HepG2 (cell line): ENCODE data around the gene VRK3. TPM values are rescaled to one million over a fixed set of nuclear protein-coding genes. Genes with fewer than 3 reads are reported as not detected.

Source experiments
- BCLAF1 ChIP-seq: fragments of 450-650 bp; IDR thresholded peaks from 2 replicates; pipeline ENCODE4 v1.6.1; 2017; ENCODE audit warnings: mild to moderate bottlenecking
- FOXP1 ChIP-seq, 2 experiments: fragments of 450-650 bp in 1 of 2; IDR thresholded peaks; 2 replicates each; pipeline ENCODE4 v1.6.1; 2017 to 2018; ENCODE audit warnings: antibody characterized with exemption in 1 of 2
- KDM4B ChIP-seq: sonication (generic); formaldehyde crosslinking; IDR thresholded peaks from 2 replicates; pipeline ENCODE4 v1.4.0; 2020; ENCODE audit warnings: missing genetic modification reagents
- NFKB2 ChIP-seq: sonication (generic); formaldehyde crosslinking; IDR thresholded peaks from 2 replicates; pipeline ENCODE4 v1.4.0; 2020; ENCODE audit warnings: missing genetic modification reagents, borderline replicate concordance
- NFKBIZ ChIP-seq: IDR thresholded peaks from 2 replicates; pipeline ENCODE4 v1.6.1; 2018; ENCODE audit warnings: missing genetic modification reagents, missing compliant biosample characterization
- PBX2 ChIP-seq: IDR thresholded peaks from 2 replicates; pipeline ENCODE4 v1.6.1; 2016; ENCODE audit warnings: control low read depth
- PHF8 ChIP-seq: sonication (generic); formaldehyde crosslinking; IDR thresholded peaks from 2 replicates; pipeline ENCODE4 v1.5.0; 2020; ENCODE audit warnings: missing genetic modification reagents
- RELA ChIP-seq: sonication (generic); formaldehyde crosslinking; IDR thresholded peaks from 2 replicates; pipeline ENCODE4 v1.4.0; 2020; ENCODE audit warnings: missing genetic modification reagents
- SAP130 ChIP-seq: IDR thresholded peaks from 2 replicates; pipeline ENCODE4 v1.6.1; 2016; ENCODE audit warnings: low read depth
- SIX4 ChIP-seq: sonication (generic); formaldehyde crosslinking; IDR thresholded peaks from 2 replicates; pipeline ENCODE4 v1.4.0; 2020; ENCODE audit warnings: missing genetic modification reagents
- SMC3 ChIP-seq: IDR thresholded peaks from 2 replicates; pipeline ENCODE4 v1.6.1; 2011; ENCODE audit warnings: low read length, improper control_type of control experiment
- SP2 ChIP-seq: sonication (generic); formaldehyde crosslinking; IDR thresholded peaks from 2 replicates; pipeline ENCODE4 v1.5.1; 2020; ENCODE audit warnings: mild to moderate bottlenecking, missing genetic modification reagents
- ZC3H4 ChIP-seq: sonication (generic); formaldehyde crosslinking; IDR thresholded peaks from 2 replicates; pipeline ENCODE4 v1.4.0; 2020; ENCODE audit warnings: missing genetic modification reagents, borderline replicate concordance
- ZFP1 ChIP-seq: IDR thresholded peaks from 2 replicates; pipeline ENCODE4 v1.6.1; 2016
- ZNF136 ChIP-seq: sonication (generic); formaldehyde crosslinking; IDR thresholded peaks from 2 replicates; pipeline ENCODE4 v1.8.1; 2022; ENCODE audit warnings: low read depth, mild to moderate bottlenecking, moderate library complexity, missing genetic modification reagents
- ZNF160 ChIP-seq: sonication (generic); formaldehyde crosslinking; IDR thresholded peaks from 2 replicates; pipeline ENCODE4 v1.8.0; 2022; ENCODE audit warnings: mild to moderate bottlenecking, inconsistent platforms, missing genetic modification reagents
- ZNF724P ChIP-seq: sonication (generic); formaldehyde crosslinking; IDR thresholded peaks from 2 replicates; pipeline ENCODE4 v1.8.0; 2022; ENCODE audit warnings: missing genetic modification reagents, borderline replicate concordance
- ZNF777 ChIP-seq: sonication (generic); formaldehyde crosslinking; IDR thresholded peaks from 2 replicates; pipeline ENCODE4 v1.4.0; 2020; ENCODE audit warnings: missing genetic modification reagents
- ZNF782 ChIP-seq: sonication (generic); formaldehyde crosslinking; IDR thresholded peaks from 2 replicates; pipeline ENCODE4 v1.4.0; 2020; ENCODE audit warnings: missing genetic modification reagents, mild to moderate bottlenecking, borderline replicate concordance
- ZNF816 ChIP-seq: sonication (generic); formaldehyde crosslinking; IDR thresholded peaks from 2 replicates; pipeline ENCODE4 v1.8.0; 2022; ENCODE audit warnings: missing genetic modification reagents, mild to moderate bottlenecking, borderline replicate concordance
- polyA plus RNA-seq, 8 experiments: library from polyadenylated mRNA; depleted of rRNA in 3 of 8; stranded (reverse) in 7 of 8; unstranded in 1 of 8; fragments of >200 nt; fragmentation: Illumina TruSeq in 4 of 8; extraction: Trizol in 4 of 8; gene quantifications; 2 replicates each; pipeline versions ENCODE4 v1.2.1 to v1.2.3, GENCODE V29; 2011 to 2016; ENCODE audit warnings: low read depth in 4 of 8, missing spikeins in 1 of 8, mixed read lengths in 1 of 8; ENCODE audit not compliant: insufficient read depth in 1 of 8
- total RNA-seq, 5 experiments: library from RNA; depleted of rRNA; stranded (reverse); fragments of >200 nt; fragmentation: Illumina TruSeq; extraction: Trizol; gene quantifications; 2 replicates each; pipeline ENCODE4 v1.2.3, GENCODE V29; 2016; ENCODE audit warnings: low read depth in 1 of 5
- TF ChIP-seq, protein P1 (sequence below): fragments of 450-650 bp; IDR thresholded peaks from 2 replicates; pipeline ENCODE4 v1.6.1; 2016
- TF ChIP-seq, protein P2 (sequence below): sonication (generic); formaldehyde crosslinking; IDR thresholded peaks from 2 replicates; pipeline ENCODE4 v1.4.0; 2020; ENCODE audit warnings: missing genetic modification reagents
- TF ChIP-seq, protein P3 (sequence below): sonication (generic); formaldehyde crosslinking; IDR thresholded peaks from 2 replicates; pipeline ENCODE4 v1.4.0; 2020; ENCODE audit warnings: mild to moderate bottlenecking, missing genetic modification reagents, borderline replicate concordance
- TF ChIP-seq, protein P4 (sequence below): sonication (generic); formaldehyde crosslinking; IDR thresholded peaks from 2 replicates; pipeline ENCODE4 v1.8.0; 2022; ENCODE audit warnings: mild to moderate bottlenecking, missing genetic modification reagents, moderate library complexity

Gene VRK3
- total and polyA plus RNA-seq, 2 of the 13 experiments (the other 11 are each of a cell fraction or from before 2014, with no cell fraction given) = 23.8 to 28.3 TPM

- TF ChIP-seq, protein P1, sequence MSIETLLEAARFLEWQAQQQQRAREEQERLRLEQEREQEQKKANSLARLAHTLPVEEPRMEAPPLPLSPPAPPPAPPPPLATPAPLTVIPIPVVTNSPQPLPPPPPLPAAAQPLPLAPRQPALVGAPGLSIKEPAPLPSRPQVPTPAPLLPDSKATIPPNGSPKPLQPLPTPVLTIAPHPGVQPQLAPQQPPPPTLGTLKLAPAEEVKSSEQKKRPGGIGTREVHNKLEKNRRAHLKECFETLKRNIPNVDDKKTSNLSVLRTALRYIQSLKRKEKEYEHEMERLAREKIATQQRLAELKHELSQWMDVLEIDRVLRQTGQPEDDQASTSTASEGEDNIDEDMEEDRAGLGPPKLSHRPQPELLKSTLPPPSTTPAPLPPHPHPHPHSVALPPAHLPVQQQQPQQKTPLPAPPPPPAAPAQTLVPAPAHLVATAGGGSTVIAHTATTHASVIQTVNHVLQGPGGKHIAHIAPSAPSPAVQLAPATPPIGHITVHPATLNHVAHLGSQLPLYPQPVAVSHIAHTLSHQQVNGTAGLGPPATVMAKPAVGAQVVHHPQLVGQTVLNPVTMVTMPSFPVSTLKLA = peak; percentile 74
- TF ChIP-seq SP2 (CRISPR knock-in tag) (peak; percentile 64), ZNF777 (CRISPR knock-in tag) (peak; percentile 95), PBX2 (peak; percentile 57; the same call in 1 of the 2 replicates), ZC3H4 (CRISPR knock-in tag) (peak; percentile 98; the same call in 1 of the 2 replicates), ZNF136 (peak; percentile 100), NFKB2 (CRISPR knock-in tag) (peak; percentile 100), PHF8 (peak; percentile 76), ZNF782 (CRISPR knock-in tag) (peak; percentile 100), RELA (CRISPR knock-in tag) (peak; percentile 98), SAP130 (CRISPR knock-in tag) (peak; percentile 100), ZNF816 (CRISPR knock-in tag) (peak; percentile 100), NFKBIZ (CRISPR knock-in tag) (peak; percentile 100), FOXP1 (IDR thresholded peaks at IDR 0.05) (no peak), FOXP1 (CRISPR knock-in tag; IDR thresholded peaks at IDR 0.05) (peak; percentile 85), ZNF160 (CRISPR knock-in tag) (peak; percentile 99), ZFP1 (CRISPR knock-in tag) (peak; percentile 99), BCLAF1 (no peak), ZNF724P (CRISPR knock-in tag) (peak; percentile 100), SMC3 (no peak), KDM4B (CRISPR knock-in tag) (peak; percentile 100), SIX4 (CRISPR knock-in tag) (peak; percentile 99)
- TF ChIP-seq, protein P2, sequence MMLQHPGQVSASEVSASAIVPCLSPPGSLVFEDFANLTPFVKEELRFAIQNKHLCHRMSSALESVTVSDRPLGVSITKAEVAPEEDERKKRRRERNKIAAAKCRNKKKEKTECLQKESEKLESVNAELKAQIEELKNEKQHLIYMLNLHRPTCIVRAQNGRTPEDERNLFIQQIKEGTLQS (CRISPR knock-in tag) = peak; percentile 99
- TF ChIP-seq, protein P3, sequence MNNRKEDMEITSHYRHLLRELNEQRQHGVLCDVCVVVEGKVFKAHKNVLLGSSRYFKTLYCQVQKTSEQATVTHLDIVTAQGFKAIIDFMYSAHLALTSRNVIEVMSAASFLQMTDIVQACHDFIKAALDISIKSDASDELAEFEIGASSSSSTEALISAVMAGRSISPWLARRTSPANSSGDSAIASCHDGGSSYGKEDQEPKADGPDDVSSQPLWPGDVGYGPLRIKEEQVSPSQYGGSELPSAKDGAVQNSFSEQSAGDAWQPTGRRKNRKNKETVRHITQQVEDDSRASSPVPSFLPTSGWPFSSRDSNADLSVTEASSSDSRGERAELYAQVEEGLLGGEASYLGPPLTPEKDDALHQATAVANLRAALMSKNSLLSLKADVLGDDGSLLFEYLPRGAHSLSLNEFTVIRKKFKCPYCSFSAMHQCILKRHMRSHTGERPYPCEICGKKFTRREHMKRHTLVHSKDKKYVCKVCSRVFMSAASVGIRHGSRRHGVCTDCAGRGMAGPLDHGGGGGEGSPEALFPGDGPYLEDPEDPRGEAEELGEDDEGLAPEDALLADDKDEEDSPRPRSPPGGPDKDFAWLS (CRISPR knock-in tag) = peak; percentile 94
- TF ChIP-seq, protein P4, sequence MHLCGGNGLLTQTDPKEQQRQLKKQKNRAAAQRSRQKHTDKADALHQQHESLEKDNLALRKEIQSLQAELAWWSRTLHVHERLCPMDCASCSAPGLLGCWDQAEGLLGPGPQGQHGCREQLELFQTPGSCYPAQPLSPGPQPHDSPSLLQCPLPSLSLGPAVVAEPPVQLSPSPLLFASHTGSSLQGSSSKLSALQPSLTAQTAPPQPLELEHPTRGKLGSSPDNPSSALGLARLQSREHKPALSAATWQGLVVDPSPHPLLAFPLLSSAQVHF (CRISPR knock-in tag) = peak; percentile 100
Observed at GRCh38 chr19:49987159-49987698, 37.9 kb downstream of the VRK3 start (continued).
